HG03442 (cell line): ENCODE data around the gene PRSS48.
"Not testable (repeated sequence)": the region's sequence is repeated elsewhere in the genome, so short reads cannot be mapped to it uniquely, and the experiment has no call there.

Experiments used
- ATAC-seq: cut with Tn5 transposase; IDR thresholded peaks from one replicate; pipeline ENCODE4 v1.9.1; 2021; ENCODE audit warnings: mild to moderate bottlenecking, moderate library complexity; ENCODE audit not compliant: unreplicated experiment

PRSS48 gene

DNA sequence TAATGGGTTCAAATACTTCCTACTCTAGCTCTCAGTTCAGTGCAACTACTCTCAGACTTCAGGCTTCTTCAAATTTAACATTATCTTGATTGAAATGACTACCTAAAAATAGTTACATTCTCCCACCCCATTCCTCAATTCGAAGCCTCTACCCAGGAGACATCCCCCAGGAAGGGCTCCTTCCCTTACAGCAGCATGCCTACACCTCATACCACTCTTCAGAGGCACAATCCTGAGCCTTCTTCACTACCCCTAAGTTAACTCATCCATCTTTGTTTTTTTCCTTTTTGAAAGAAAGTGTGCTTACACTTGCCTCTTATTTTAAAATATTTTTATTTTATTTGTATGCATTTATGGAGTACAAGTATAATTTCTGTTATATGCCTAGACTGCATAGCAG is 17.2 kb upstream of the PRSS48 start:
- no peak for ATAC-seq

DNA sequence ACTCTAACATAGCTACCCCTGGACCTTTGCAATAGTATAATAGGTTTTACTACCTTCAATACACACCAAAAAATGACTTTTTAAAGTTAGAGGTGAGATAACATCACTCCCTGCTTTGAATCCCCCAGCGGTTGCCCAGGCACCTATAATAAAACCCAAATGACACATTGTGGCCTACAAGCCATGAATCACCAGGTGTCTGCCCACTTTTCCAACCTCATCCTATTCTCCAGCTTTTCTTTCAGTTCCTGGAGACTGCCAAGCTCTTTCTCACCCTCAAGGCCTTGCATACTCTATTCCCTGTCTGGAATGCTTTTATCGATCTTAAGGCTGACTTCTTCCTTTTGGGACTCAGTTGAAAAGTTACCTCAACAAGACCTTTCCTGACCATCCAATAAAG is 16.4 kb upstream of the PRSS48 start:
- no peak for ATAC-seq

DNA sequence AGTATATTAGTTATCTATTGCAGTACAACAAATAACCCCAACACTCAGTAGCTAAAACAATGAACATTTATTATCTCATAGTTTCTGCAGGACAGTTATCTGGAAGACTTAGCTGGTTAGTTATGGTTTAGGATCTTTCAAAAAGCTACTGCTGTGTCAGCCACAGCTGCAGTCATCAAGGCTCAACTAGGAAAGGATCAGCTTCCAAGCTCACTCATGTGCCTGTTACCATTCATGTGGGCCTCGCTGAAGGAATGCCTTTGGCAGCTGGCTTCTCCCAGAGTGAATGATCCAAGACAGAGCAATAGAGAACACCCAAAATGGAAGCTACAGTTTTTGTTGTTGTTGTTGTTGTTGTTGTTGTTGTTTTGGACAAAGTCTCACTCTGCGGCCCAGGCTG is 13.5 kb upstream of the PRSS48 start:
- ATAC-seq: no peak

DNA sequence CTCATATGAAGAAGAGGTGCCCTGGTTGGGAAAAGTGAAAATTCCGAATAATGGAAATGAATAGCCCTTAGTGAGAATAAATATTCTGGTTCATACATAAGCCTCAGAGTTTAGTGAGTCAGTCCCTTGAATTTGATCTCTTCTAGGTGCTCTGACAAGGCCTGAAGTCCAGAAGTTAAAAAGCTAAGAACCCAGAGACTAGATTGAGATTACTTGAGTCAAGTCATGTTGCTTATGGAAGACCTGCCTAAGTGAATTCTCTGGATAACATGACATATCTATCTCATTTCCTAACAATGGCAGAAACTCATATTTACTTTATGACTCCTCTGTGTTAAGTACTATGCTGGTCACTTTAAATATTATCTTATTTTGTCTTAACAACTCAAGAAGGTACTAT is 10.5 kb upstream of the PRSS48 start:
- ATAC-seq: no peak

DNA sequence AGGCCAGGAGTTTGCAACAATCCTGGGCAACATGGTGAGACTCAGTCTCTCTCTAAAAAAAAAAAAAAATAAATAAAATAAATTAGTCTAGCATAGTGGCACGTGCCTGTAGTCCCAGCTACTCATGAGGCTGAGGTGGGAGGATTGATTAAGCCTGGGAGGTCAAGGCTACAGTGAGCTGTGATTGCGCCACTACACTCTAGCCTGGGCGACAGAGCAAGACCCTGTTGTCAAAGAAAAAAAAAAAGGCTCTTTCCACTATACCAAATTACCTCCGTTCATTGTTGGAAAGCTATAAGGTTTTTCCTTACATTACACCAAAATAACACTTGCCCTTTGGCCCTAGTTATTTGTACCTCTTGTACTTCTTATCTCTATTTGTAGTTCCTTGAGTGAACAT is 9.9 kb upstream of the PRSS48 start:
- ATAC-seq: no peak

DNA sequence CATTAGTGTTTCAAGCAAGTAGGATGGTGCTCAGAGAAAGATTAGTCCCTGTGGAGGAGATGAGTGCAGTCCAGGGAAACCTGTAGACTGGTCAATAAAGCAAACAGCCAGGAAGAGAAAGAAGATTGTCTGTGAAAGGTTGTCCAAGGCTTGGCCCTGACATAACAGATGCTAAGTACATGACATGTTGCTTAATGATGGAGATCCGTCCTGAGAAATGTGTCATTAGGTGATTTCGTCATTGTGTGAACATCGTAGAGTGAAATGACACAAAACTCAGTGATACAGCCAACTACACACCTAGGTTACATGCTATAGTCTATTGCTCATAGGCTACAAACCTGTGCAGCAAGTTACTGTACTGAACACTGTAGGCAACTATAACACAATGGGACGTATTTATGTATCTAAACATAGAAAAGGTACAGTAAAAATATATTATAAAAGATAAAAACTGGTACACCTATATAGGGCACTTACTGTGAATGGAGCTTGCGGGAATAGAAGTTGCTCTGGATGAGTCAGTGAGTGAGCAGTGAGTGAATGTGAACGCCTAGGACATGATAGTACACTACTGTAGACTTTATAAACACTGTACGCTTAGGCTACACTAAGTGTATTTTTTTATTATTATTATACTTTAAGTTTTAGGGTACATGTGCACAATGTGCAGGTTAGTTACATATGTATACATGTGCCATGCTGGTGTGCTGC is 9.0 kb upstream of the PRSS48 start:
- no peak for ATAC-seq

DNA sequence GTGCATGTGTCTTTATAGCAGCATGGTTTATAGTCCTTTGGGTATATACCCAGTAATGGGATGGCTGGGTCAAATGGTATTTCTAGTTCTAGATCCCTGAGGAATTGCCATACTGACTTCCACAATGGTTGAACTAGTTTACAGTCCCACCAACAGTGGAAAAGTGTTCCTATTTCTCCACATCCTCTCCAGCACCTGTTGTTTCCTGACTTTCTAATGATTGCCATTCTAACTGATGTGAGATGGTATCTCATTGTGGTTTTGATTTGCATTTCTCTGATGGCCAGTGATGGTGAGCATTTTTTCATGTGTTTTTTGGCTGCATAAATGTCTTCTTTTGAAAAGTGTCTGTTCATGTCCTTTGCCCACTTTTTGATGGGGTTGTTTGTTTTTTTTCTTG is 8.1 kb upstream of the PRSS48 start:
- ATAC-seq: not testable (repeated sequence)

DNA sequence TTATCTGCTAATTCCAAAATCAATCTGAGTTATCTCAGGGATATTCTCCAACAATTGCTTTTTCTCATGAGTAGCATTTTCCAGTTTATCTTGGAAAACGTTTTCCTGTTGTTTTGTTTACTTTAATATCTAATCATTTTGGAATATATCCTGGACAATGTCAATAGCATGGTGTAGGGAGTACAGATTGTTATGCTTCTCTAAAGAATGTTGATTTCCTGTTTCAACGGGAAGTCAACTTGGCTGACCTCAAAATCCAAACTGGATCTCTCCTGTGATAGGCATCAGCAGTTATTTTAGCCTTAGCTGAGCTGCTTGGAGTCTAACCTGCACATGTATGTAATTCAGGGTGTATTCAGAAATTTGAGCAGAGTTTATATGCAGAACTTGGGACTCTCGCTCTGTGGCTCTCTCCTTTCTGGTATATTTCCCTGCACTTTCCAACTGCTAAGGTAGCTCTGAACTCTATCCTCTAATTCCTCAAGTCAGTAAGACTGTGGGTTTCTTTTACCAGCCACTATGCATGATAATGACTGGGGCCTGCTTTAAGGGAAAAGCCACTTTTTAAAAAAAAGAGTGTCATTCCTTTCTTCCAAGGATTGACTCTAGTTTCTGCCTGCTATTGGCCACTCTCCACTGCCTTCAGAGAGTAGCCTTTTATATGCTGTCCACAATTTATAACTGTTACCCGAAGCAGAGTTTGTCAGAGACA is 7.7 kb downstream of the PRSS48 start:
- ATAC-seq: no peak

DNA sequence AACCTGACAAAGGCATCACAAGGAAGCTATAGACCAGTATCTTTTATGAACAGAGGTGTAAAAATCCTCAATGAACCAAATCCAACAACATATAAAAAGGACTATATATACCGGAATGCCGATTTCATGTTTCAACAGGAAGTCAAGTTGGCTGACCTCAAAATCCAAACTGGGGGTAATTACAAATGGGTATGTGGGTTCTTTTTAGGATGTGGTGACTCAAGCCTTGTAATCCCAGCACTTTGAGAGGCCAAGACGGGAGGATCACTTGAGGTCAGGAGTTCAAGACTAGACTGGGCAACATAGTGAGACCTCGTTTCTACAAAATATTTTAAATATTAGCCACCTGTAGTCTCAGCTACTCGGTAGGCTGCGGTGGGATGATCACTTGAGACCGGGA is 10.4 kb downstream of the PRSS48 start:
- no peak for ATAC-seq

DNA sequence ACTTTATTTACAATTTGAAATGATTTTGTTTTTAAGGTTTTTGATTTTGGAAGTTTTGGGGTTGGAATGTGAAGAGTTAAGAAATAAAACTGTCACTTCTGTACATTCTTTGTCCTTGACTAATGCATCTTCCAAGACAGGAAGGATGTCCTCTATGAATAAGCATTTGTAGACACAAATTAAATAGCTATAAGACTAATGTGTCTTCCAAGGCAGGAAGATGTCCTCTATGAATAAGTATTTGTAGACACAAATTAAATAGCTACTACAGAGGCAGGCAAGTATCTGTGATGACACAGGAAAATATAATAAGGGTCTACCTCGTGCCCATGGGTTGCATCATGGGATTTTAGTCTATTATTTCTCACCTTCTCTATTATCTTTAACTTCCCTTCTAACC is 14.5 kb downstream of the PRSS48 start:
- no peak for ATAC-seq

DNA sequence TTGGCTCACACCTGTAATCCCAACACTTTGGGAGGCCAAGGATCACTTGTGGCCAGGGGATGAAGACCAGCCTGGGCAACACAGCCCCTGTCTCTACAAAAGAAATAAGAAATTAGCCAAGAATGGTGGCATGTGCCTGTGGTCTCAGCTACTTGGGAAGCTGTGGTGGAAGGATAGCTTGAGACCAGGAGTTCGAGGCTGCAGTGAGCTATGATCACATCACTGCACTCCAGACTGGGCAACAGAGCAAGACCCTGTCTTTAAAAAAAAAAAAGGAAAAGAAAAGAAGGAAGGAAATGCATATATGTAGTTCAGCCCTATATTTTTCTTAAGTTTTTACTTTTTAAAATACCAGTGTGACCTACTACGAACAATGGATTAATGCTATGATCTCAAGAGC is 15.1 kb downstream of the PRSS48 start:
- no peak for ATAC-seq

DNA sequence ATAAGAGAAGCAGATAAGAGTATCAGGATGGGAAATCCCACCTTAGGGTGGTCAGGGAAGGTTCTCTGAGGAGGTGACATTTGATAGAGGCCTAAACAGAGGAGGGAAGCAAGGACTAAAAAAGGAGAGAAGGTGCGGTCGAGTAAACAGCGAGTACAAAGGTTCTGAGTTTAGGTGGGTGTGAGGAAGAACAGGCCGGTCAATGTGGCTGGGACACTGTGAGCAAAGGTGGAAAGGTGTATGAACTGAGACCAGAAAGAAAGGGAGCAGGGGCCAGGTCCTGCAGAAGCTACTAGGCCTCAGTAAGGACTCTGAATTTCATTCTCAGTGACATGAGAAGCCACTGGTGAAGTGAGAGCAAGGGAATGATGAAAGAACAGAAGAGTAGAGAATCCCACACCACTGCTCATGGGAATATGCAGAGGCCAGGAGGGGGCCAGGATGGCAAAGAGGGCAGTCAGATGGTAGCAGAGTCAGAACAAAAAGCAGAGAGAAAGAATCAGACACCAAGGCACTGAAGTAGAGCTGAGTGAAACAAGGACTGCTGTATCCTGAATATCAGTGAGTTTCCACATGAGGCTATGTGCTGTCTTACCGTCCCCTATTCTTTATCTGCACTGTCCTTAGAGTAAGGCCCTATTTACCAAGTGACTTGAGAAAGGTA is 18.0 kb downstream of the PRSS48 start:
- ATAC-seq: no peak

DNA sequence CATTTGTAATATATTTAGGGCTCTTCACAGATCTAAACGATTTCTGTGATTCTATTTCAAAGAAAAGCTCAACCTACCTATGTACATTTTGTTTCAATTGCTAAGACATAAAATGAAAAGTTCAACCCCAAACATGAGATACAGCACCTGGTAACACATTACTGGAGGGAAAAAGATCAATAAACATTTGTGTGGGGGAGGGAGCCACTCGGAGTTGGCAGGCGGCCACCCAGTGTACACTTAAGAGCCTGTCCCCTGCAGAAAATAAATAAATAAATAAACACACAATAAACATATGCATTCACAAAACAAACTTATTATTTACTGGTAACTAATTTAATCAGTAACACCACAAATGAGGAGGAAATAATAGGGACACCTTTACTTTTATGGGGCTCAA is 19.3 kb downstream of the PRSS48 start:
- ATAC-seq: no peak

DNA sequence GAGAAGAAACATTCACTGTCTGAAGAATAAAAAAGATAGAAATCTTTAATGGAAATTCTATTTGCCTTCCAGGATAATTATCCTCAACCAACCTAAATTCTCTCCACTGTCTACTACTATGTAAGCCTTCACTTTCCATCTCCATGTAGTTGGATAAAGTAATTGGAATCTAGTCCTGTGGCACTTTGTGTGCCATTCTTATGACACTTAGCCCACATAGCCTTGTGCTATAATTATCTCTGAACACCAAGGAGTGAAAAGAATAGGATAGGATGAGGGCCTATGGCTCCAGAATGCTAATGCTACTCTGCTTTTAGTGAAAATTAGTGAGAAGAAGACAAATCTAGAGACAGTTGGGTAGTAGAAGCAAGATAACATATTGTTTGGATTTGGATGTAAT is 20.2 kb downstream of the PRSS48 start:
- ATAC-seq: no peak

DNA sequence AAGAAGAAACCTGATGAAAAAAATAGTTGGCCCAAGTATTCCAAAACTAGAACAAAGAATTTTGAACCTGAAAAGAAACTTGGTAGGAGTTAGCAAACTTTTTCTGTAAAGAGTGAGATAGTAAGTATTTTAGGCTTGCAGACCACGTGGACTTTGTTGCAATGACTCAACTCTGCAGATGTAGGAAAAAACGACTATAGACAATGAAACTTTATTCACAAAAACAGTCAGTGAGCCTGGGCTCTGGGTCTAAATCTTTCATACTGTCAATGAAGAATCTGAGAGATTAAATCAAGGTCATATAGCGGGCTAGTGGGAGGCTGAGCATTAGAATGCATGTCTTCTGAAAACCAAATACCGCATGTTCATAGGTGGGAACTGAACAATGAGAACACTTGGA is 25.5 kb downstream of the PRSS48 start:
- ATAC-seq: no peak

DNA sequence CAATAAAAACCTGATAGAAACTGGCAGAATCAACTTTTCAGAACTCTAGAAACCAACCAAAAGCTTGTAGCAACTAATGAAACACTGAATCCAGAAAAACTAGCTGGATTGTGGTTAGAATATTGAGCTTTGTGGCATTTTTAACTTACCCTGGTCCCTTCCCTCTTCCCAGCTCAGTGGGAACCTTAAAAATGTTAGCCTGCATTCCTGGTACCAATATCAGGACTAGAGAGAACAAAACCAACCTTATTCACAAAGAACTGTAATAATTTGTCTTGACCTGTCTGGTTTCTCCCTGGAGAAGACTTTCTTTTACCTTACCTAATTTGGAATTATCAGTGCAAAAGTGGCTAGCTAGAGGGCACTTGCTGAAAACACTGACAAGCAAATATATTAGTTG is 27.3 kb downstream of the PRSS48 start:
- ATAC-seq: no peak

DNA sequence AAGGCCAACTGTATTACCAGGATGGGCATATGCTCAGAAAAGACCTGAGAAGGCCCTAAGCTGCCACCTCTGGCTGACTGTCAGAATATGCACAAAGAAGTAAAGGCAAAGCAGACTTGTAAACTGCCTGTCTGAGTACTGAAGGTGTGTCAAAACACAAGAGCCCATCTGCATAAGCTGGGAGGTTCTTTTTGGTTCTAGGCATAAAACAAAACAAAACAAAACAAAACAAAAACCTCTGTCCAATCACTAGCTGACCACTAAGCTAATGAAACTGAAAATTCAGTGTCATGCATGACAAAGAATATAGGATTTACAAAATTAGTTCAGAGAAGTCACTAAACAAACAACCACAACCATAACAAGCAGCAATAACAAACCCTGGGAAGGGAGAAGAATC is 27.8 kb downstream of the PRSS48 start:
- ATAC-seq: peak; percentile 73

DNA sequence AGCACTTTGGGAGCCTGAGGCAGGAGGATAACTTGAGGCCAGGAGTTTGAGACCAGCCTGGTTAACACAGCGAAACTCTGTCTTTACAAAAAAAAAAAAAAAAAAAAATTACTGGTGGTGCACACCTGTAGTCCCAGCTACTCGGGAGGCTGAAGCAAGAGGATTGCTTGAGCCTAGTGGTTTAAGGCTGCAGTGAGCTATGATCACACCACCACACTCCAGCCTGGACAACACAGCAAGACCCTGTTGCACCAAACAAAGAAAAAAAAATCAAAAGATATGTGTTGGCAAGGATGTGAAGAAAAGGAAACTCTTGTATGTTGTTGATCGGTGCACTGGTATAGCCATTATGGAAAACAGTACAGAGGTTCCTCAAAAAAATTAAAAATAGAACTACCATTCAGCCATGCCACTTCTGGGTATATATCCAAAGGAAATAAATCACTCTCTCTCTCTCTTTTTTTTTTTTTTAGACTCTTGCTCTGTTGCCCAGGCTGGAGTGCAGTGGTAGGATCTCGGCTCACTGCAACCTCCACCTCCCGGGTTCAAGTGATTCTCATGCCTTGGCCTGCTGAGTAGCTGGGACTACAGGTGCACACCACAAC is 33.3 kb downstream of the PRSS48 start:
- ATAC-seq: no peak

DNA sequence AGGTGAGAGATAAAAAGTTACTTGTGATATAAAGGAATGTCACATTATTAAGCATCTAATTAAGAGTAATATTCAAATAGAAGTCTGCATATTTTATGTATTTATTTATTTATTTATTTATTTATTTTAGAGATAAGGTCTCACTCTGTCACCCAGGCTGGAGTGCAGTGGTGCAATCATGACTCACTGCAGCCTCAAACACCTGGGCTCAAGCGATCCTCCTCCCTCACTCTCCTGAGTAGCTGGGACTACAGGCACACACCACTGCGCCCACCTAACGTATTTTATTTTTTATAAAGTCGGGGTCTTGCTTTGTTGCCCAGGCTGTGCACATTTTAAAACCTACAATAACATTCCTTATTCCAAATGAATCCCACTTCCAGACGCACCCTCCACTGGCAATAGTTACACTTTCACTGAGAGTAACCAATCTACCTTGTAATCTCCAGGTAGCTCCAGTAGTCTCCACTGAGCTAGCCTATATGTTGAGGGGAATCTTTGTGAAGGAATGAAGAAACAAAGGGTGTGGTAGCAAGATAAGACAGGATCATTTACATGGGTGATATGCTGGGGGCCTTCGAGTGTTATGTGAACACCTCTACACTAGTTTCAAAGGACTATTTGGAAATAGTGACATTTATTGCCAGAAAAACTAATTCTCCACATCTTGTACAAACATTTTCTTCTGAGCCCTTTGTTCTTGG is 36.5 kb downstream of the PRSS48 start:
- ATAC-seq: no peak

DNA sequence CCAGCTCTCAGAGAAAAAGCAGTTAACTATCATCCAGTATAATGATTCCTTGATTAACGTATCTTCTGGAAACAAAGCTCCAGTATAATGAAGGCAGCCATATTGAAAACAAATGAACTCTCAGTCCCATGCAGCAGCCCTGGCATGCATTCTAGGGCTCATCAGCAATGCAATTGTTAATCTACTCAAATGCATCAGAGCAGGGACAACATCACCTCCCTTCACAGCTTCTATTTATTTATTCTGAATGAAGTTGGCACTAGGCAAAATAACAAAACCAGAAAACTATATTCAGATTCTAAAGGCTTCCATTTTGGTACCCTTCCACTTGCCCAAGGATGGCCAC is 37.0 kb downstream of the PRSS48 start:
- no peak for ATAC-seq

DNA sequence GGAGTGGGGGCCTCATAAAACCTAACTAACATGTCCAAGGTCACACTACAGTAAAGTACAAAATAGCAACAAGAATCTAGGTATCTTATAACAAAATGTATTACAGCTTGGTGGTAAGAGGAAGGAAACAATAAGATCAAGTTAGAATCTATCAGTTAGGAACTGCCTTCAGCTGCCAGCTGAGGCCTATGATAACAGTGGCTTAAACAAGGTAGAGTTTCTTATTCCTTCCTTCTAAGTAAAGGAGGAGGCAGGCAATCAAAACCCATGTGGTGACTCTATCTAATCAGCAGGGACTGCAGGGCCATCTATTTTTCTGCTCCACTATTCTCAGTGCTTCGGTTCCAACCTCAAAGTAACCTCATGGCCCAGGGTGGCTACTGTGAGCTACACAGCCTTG is 37.5 kb downstream of the PRSS48 start:
- ATAC-seq: no peak
